ENCODE data around the gene SLC9B1. TPM values are rescaled to one million over a fixed set of nuclear protein-coding genes. Genes with fewer than 3 reads are reported as not detected.
"Not testable (repeated sequence)": the region's sequence is repeated elsewhere in the genome, so short reads cannot be mapped to it uniquely, and the experiment has no call there.

The SLC9B1 gene
- total RNA-seq, 1 donor from 2014 or later: 15.7 TPM

GRCh38 chr4:102959496-102959895 lies 60.0 kb downstream of the SLC9B1 start:
- Histone ChIP-seq H3K27me3 (ENCODE audit: control insufficient read depth in 3 of 3, insufficient read depth in 3 of 3, low read length in 3 of 3) (no peaks in the 10 kb centered on the region), H3K27ac (ENCODE audit: low read depth, low read length) (no peak overlapping the region), H3K4me1 (ENCODE audit: control insufficient read depth in 3 of 3, insufficient read depth in 3 of 3, low read length in 3 of 3) (no peaks in the 10 kb centered on the region), H3K36me3 (ENCODE audit: control insufficient read depth in 3 of 3, insufficient read depth in 3 of 3, low read length in 3 of 3) (no peaks in the 10 kb centered on the region), H3K9me3 (ENCODE audit: control insufficient read depth in 3 of 3, low read length in 3 of 3) (no peaks in the 10 kb centered on the region), H3K9ac (ENCODE audit: low read depth in 1 of 3, low read length in 3 of 3) (no peak overlapping the region), H3K4me3 (ENCODE audit: low read length in 3 of 3) (no peak overlapping the region)

- Histone ChIP-seq H3K27ac (ENCODE audit: low read depth, low read length) (no peak overlapping the region), H3K4me1 (ENCODE audit: control insufficient read depth in 3 of 3, insufficient read depth in 3 of 3, low read length in 3 of 3) (no peaks in the 10 kb centered on the region), H3K27me3 (ENCODE audit: control insufficient read depth in 3 of 3, insufficient read depth in 3 of 3, low read length in 3 of 3) (no peaks in the 10 kb centered on the region), H3K9ac (ENCODE audit: low read depth in 1 of 3, low read length in 3 of 3) (no peak overlapping the region), H3K9me3 (ENCODE audit: control insufficient read depth in 3 of 3, low read length in 3 of 3) (no peaks in the 10 kb centered on the region), H3K4me3 (ENCODE audit: low read length in 3 of 3) (no peak overlapping the region), H3K36me3 (ENCODE audit: control insufficient read depth in 3 of 3, insufficient read depth in 3 of 3, low read length in 3 of 3) (no peaks in the 10 kb centered on the region)
Observed at GRCh38 chr4:102945066-102945465, 74.4 kb downstream of the SLC9B1 start.

- H3K36me3 ChIP-seq (ENCODE audit: control insufficient read depth in 3 of 3, insufficient read depth in 3 of 3, low read length in 3 of 3); H3K4me3 ChIP-seq (ENCODE audit: low read length in 3 of 3); H3K27ac ChIP-seq (ENCODE audit: low read depth, low read length); H3K4me1 ChIP-seq (ENCODE audit: control insufficient read depth in 3 of 3, insufficient read depth in 3 of 3, low read length in 3 of 3); H3K9me3 ChIP-seq (ENCODE audit: control insufficient read depth in 3 of 3, low read length in 3 of 3); H3K27me3 ChIP-seq (ENCODE audit: control insufficient read depth in 3 of 3, insufficient read depth in 3 of 3, low read length in 3 of 3); H3K9ac ChIP-seq (ENCODE audit: low read depth in 1 of 3, low read length in 3 of 3): not testable (repeated sequence)
Observed at GRCh38 chr4:102938063-102938462, 81.4 kb downstream of the SLC9B1 start.

GRCh38 chr4:102935716-102936115 lies 83.8 kb downstream of the SLC9B1 start:
- Histone ChIP-seq H3K36me3 (ENCODE audit: control insufficient read depth in 3 of 3, insufficient read depth in 3 of 3, low read length in 3 of 3) (no peaks in the 10 kb centered on the region), H3K9ac (ENCODE audit: low read depth in 1 of 3, low read length in 3 of 3) (no peak overlapping the region), H3K27me3 (ENCODE audit: control insufficient read depth in 3 of 3, insufficient read depth in 3 of 3, low read length in 3 of 3) (no peaks in the 10 kb centered on the region), H3K4me3 (ENCODE audit: low read length in 3 of 3) (no peak overlapping the region), H3K4me1 (ENCODE audit: control insufficient read depth in 3 of 3, insufficient read depth in 3 of 3, low read length in 3 of 3) (no peaks in the 10 kb centered on the region), H3K27ac (ENCODE audit: low read depth, low read length) (no peak overlapping the region), H3K9me3 (ENCODE audit: control insufficient read depth in 3 of 3, low read length in 3 of 3) (no peaks in the 10 kb centered on the region)

GRCh38 chr4:102919697-102920096 lies 99.8 kb downstream of the SLC9B1 start:
- H3K4me3 ChIP-seq (ENCODE audit: low read length in 3 of 3); H3K9me3 ChIP-seq (ENCODE audit: control insufficient read depth in 3 of 3, low read length in 3 of 3); H3K36me3 ChIP-seq (ENCODE audit: control insufficient read depth in 3 of 3, insufficient read depth in 3 of 3, low read length in 3 of 3); H3K9ac ChIP-seq (ENCODE audit: low read depth in 1 of 3, low read length in 3 of 3); H3K27ac ChIP-seq (ENCODE audit: low read depth, low read length); H3K27me3 ChIP-seq (ENCODE audit: control insufficient read depth in 3 of 3, insufficient read depth in 3 of 3, low read length in 3 of 3); H3K4me1 ChIP-seq (ENCODE audit: control insufficient read depth in 3 of 3, insufficient read depth in 3 of 3, low read length in 3 of 3): not testable (repeated sequence)

GRCh38 chr4:102918859-102919258 lies 100.6 kb downstream of the SLC9B1 start:
- Histone ChIP-seq H3K9me3 (ENCODE audit: control insufficient read depth in 3 of 3, low read length in 3 of 3) (no peaks in the 10 kb centered on the region), H3K4me3 (ENCODE audit: low read length in 3 of 3) (no peak overlapping the region), H3K27ac (ENCODE audit: low read depth, low read length) (no peak overlapping the region), H3K27me3 (ENCODE audit: control insufficient read depth in 3 of 3, insufficient read depth in 3 of 3, low read length in 3 of 3) (no peaks in the 10 kb centered on the region), H3K36me3 (ENCODE audit: control insufficient read depth in 3 of 3, insufficient read depth in 3 of 3, low read length in 3 of 3) (no peaks in the 10 kb centered on the region), H3K4me1 (ENCODE audit: control insufficient read depth in 3 of 3, insufficient read depth in 3 of 3, low read length in 3 of 3) (no peaks in the 10 kb centered on the region), H3K9ac (ENCODE audit: low read depth in 1 of 3, low read length in 3 of 3) (no peak overlapping the region)

- no peaks in the 10 kb centered on the region for H3K9me3 ChIP-seq (ENCODE audit: control insufficient read depth in 3 of 3, low read length in 3 of 3)
- H3K4me1 ChIP-seq (ENCODE audit: control insufficient read depth in 3 of 3, insufficient read depth in 3 of 3, low read length in 3 of 3): no peaks in the 10 kb centered on the region
- H3K9ac ChIP-seq (ENCODE audit: low read depth in 1 of 3, low read length in 3 of 3): no peak overlapping the region
- no peak overlapping the region for H3K27ac ChIP-seq (ENCODE audit: low read depth, low read length)
- H3K36me3 ChIP-seq (ENCODE audit: control insufficient read depth in 3 of 3, insufficient read depth in 3 of 3, low read length in 3 of 3): no peaks in the 10 kb centered on the region
- no peaks in the 10 kb centered on the region for H3K27me3 ChIP-seq (ENCODE audit: control insufficient read depth in 3 of 3, insufficient read depth in 3 of 3, low read length in 3 of 3)
- no peak overlapping the region for H3K4me3 ChIP-seq (ENCODE audit: low read length in 3 of 3)
Observed at GRCh38 chr4:102901804-102902203, 117.7 kb downstream of the SLC9B1 start.

GRCh38 chr4:102897610-102898009 lies 121.9 kb downstream of the SLC9B1 start:
- not testable (repeated sequence) for H3K27ac ChIP-seq (ENCODE audit: low read depth, low read length); H3K36me3 ChIP-seq (ENCODE audit: control insufficient read depth in 3 of 3, insufficient read depth in 3 of 3, low read length in 3 of 3); H3K4me1 ChIP-seq (ENCODE audit: control insufficient read depth in 3 of 3, insufficient read depth in 3 of 3, low read length in 3 of 3); H3K4me3 ChIP-seq (ENCODE audit: low read length in 3 of 3); H3K9ac ChIP-seq (ENCODE audit: low read depth in 1 of 3, low read length in 3 of 3); H3K27me3 ChIP-seq (ENCODE audit: control insufficient read depth in 3 of 3, insufficient read depth in 3 of 3, low read length in 3 of 3); H3K9me3 ChIP-seq (ENCODE audit: control insufficient read depth in 3 of 3, low read length in 3 of 3)

GRCh38 chr4:102896547-102896946 lies 123.0 kb downstream of the SLC9B1 start:
- H3K27ac ChIP-seq (ENCODE audit: low read depth, low read length); H3K9ac ChIP-seq (ENCODE audit: low read depth in 1 of 3, low read length in 3 of 3); H3K36me3 ChIP-seq (ENCODE audit: control insufficient read depth in 3 of 3, insufficient read depth in 3 of 3, low read length in 3 of 3); H3K4me1 ChIP-seq (ENCODE audit: control insufficient read depth in 3 of 3, insufficient read depth in 3 of 3, low read length in 3 of 3); H3K27me3 ChIP-seq (ENCODE audit: control insufficient read depth in 3 of 3, insufficient read depth in 3 of 3, low read length in 3 of 3); H3K4me3 ChIP-seq (ENCODE audit: low read length in 3 of 3); H3K9me3 ChIP-seq (ENCODE audit: control insufficient read depth in 3 of 3, low read length in 3 of 3): not testable (repeated sequence)

GRCh38 chr4:102889866-102890265 lies 129.6 kb downstream of the SLC9B1 start:
- H3K9ac ChIP-seq (ENCODE audit: low read depth in 1 of 3, low read length in 3 of 3); H3K4me3 ChIP-seq (ENCODE audit: low read length in 3 of 3); H3K36me3 ChIP-seq (ENCODE audit: control insufficient read depth in 3 of 3, insufficient read depth in 3 of 3, low read length in 3 of 3); H3K4me1 ChIP-seq (ENCODE audit: control insufficient read depth in 3 of 3, insufficient read depth in 3 of 3, low read length in 3 of 3); H3K27me3 ChIP-seq (ENCODE audit: control insufficient read depth in 3 of 3, insufficient read depth in 3 of 3, low read length in 3 of 3); H3K27ac ChIP-seq (ENCODE audit: low read depth, low read length); H3K9me3 ChIP-seq (ENCODE audit: control insufficient read depth in 3 of 3, low read length in 3 of 3): not testable (repeated sequence)

- H3K9ac ChIP-seq (ENCODE audit: low read depth in 1 of 3, low read length in 3 of 3); H3K4me3 ChIP-seq (ENCODE audit: low read length in 3 of 3); H3K9me3 ChIP-seq (ENCODE audit: control insufficient read depth in 3 of 3, low read length in 3 of 3); H3K4me1 ChIP-seq (ENCODE audit: control insufficient read depth in 3 of 3, insufficient read depth in 3 of 3, low read length in 3 of 3); H3K27me3 ChIP-seq (ENCODE audit: control insufficient read depth in 3 of 3, insufficient read depth in 3 of 3, low read length in 3 of 3); H3K36me3 ChIP-seq (ENCODE audit: control insufficient read depth in 3 of 3, insufficient read depth in 3 of 3, low read length in 3 of 3); H3K27ac ChIP-seq (ENCODE audit: low read depth, low read length): not testable (repeated sequence)
Observed at GRCh38 chr4:102888570-102888969, 130.9 kb downstream of the SLC9B1 start.
